GM23338 (cell line): ENCODE data around the gene RAB40C. TPM values are rescaled to one million over a fixed set of nuclear protein-coding genes. Genes with fewer than 3 reads are reported as not detected.

Experiments
- ATAC-seq: fragments of 200-7000 bp; cut with Tn5 transposase; 3 replicates; pipeline ENCODE4 v1.9.1; 2020
- DNase-seq: peaks from one replicate; pipeline ENCODE4 v3.0.0-alpha.2; 2015; ENCODE audit warnings: low spot score
- H2AFZ ChIP-seq: fragments of 200-600 bp; sonication (generic); 2 replicates; pipeline ENCODE4 v1.8.0; 2016; ENCODE audit warnings: antibody characterized with exemption, mild to moderate bottlenecking, moderate library complexity
- H3F3A ChIP-seq: fragments of 200-600 bp; sonication (generic); replicated peaks from 2 replicates; pipeline ENCODE4 v1.8.0; 2017; ENCODE audit warnings: antibody characterized with exemption, mixed run types, low read depth
- H3K27ac ChIP-seq: fragments of 200-600 bp; sonication (generic); 2 replicates; pipeline ENCODE4 v1.6.1; 2016; ENCODE audit warnings: low read depth
- H3K27me3 ChIP-seq: fragments of 200-600 bp; sonication (generic); 2 replicates; pipeline ENCODE4 v1.8.0; 2016; ENCODE audit warnings: mild to moderate bottlenecking, mixed run types, moderate library complexity; ENCODE audit not compliant: insufficient read depth
- H3K36me3 ChIP-seq: fragments of 200-600 bp; sonication (generic); 2 replicates; pipeline ENCODE4 v1.8.0; 2016; ENCODE audit warnings: mild to moderate bottlenecking; ENCODE audit not compliant: insufficient read depth
- H3K4me1 ChIP-seq: fragments of 200-600 bp; sonication (generic); 2 replicates; pipeline ENCODE4 v1.8.0; 2016; ENCODE audit warnings: mild to moderate bottlenecking, moderate library complexity; ENCODE audit not compliant: insufficient read depth
- H3K4me2 ChIP-seq: fragments of 200-600 bp; sonication (generic); 2 replicates; pipeline ENCODE4 v1.7.1; 2017; ENCODE audit warnings: mixed run types
- H3K4me3 ChIP-seq: fragments of 200-600 bp; sonication (generic); 2 replicates; pipeline ENCODE4 v1.6.1; 2016; ENCODE audit warnings: mixed run types
- H3K79me2 ChIP-seq: fragments of 200-600 bp; sonication (generic); replicated peaks from 2 replicates; pipeline ENCODE4 v1.8.0; 2017; ENCODE audit warnings: mild to moderate bottlenecking; ENCODE audit not compliant: insufficient read depth
- H3K9me2 ChIP-seq: fragments of 200-600 bp; sonication (generic); 2 replicates; pipeline ENCODE4 v1.8.0; 2017; ENCODE audit not compliant: insufficient read depth
- H4K20me1 ChIP-seq: fragments of 200-600 bp; sonication (generic); replicated peaks from 2 replicates; pipeline ENCODE4 v1.8.0; 2017; ENCODE audit warnings: mild to moderate bottlenecking; ENCODE audit not compliant: insufficient read depth
- H3K27ac Mint-ChIP-seq: 2 replicates; pipeline ENCODE4 v1.8.0; 2020; ENCODE audit warnings: inconsistent platforms, mild to moderate bottlenecking, moderate library complexity, mixed read lengths
- H3K27me3 Mint-ChIP-seq: 3 replicates; pipeline ENCODE4 v1.8.0; 2022; ENCODE audit warnings: low read depth, mild to moderate bottlenecking, moderate library complexity, mixed read lengths, inconsistent platforms; ENCODE audit not compliant: insufficient read depth, poor library complexity
- H3K36me3 Mint-ChIP-seq: 3 replicates; pipeline ENCODE4 v1.8.0; 2021; ENCODE audit warnings: low read depth, mild to moderate bottlenecking, inconsistent platforms, moderate library complexity, mixed read lengths
- H3K4me1 Mint-ChIP-seq: 3 replicates; pipeline ENCODE4 v1.8.0; 2020; ENCODE audit warnings: mild to moderate bottlenecking, inconsistent platforms, mixed read lengths
- H3K4me3 Mint-ChIP-seq: 3 replicates; pipeline ENCODE4 v1.8.0; 2021; ENCODE audit warnings: moderate library complexity, mild to moderate bottlenecking, inconsistent platforms, mixed read lengths
- H3K9me3 Mint-ChIP-seq: 3 replicates; pipeline ENCODE4 v1.8.0; 2020; ENCODE audit warnings: moderate library complexity, mild to moderate bottlenecking, inconsistent platforms, mixed read lengths
- CREB1 ChIP-seq: fragments of 250-450 bp; sonication (Bioruptor Pico); IDR thresholded peaks from 2 replicates; pipeline ENCODE4 v1.5.0; 2020; ENCODE audit warnings: low read depth, mild to moderate bottlenecking, moderate library complexity
- EZH2 ChIP-seq: fragments of 200-600 bp; sonication (generic); IDR thresholded peaks from one replicate; pipeline ENCODE4 v1.8.0; 2017; ENCODE audit warnings: antibody characterized with exemption, mild to moderate bottlenecking, low read depth; ENCODE audit not compliant: unreplicated experiment
- EZH2phosphoT487 ChIP-seq: fragments of 200-600 bp; sonication (generic); IDR thresholded peaks from one replicate; pipeline ENCODE4 v1.8.1; 2018; ENCODE audit warnings: antibody characterized with exemption; ENCODE audit not compliant: unreplicated experiment
- JUNB ChIP-seq: IDR thresholded peaks from one replicate; pipeline ENCODE4 v1.6.1; 2016; ENCODE audit warnings: antibody characterized with exemption; ENCODE audit not compliant: unreplicated experiment
- NANOG ChIP-seq: IDR thresholded peaks from 2 replicates; pipeline ENCODE4 v1.6.1; 2016; ENCODE audit warnings: antibody characterized with exemption, borderline replicate concordance
- POLR2AphosphoS5 ChIP-seq: IDR thresholded peaks from 2 replicates; pipeline ENCODE4 v1.6.1; 2016; ENCODE audit warnings: antibody characterized with exemption, low read depth
- STAT1 ChIP-seq: IDR thresholded peaks from one replicate; pipeline ENCODE4 v1.6.1; 2016; ENCODE audit warnings: antibody characterized with exemption; ENCODE audit not compliant: unreplicated experiment
- ZNF114 ChIP-seq: fragments of 250-450 bp; sonication (Bioruptor Pico); IDR thresholded peaks from 2 replicates; pipeline ENCODE4 v1.5.0; 2020; ENCODE audit warnings: mild to moderate bottlenecking, moderate library complexity
- ZNF331 ChIP-seq: fragments of 250-450 bp; sonication (Bioruptor Pico); IDR thresholded peaks from 2 replicates; pipeline ENCODE4 v1.5.0; 2020; ENCODE audit warnings: low read depth, mild to moderate bottlenecking, moderate library complexity
- polyA plus RNA-seq: library from polyadenylated mRNA; unstranded; fragments of >200 nt; fragmentation: Nextera tagmentation; extraction: Ambion mirVana; gene quantifications from 2 replicates; pipeline ENCODE4 v1.2.1, GENCODE V29; 2016
- total RNA-seq: library from RNA; depleted of rRNA; stranded (reverse); fragments of >200 nt; shearing (Covaris generic); gene quantifications from 2 replicates; pipeline ENCODE4 v1.2.3, GENCODE V29; 2014
- TF ChIP-seq, protein P1 (sequence below): fragments of 250-450 bp; sonication (Bioruptor Pico); IDR thresholded peaks from 2 replicates; pipeline ENCODE4 v1.5.0; 2020; ENCODE audit warnings: mild to moderate bottlenecking, moderate library complexity
- TF ChIP-seq, protein P2 (sequence below), 2 experiments: fragments of 200-600 bp in 1 of 2; sonication (generic) in 1 of 2; conservative IDR thresholded peaks; 2 replicates each; pipeline versions ENCODE4 v1.5.1 to v1.6.1; 2016 to 2017; ENCODE audit warnings: antibody characterized with exemption in 2 of 2, low read depth in 2 of 2, mild to moderate bottlenecking in 2 of 2, moderate library complexity in 1 of 2
- TF ChIP-seq, protein P3 (sequence below): IDR thresholded peaks from 2 replicates; pipeline ENCODE4 v1.6.1; 2016; ENCODE audit warnings: antibody characterized with exemption
- TF ChIP-seq, protein P4 (sequence below): IDR thresholded peaks from one replicate; pipeline ENCODE4 v1.6.1; 2018; ENCODE audit warnings: antibody characterized with exemption; ENCODE audit not compliant: unreplicated experiment

Gene RAB40C
- total and polyA plus RNA-seq, 2 experiments from 2014 or later, result 11.2 to 24.6 TPM

DNA sequence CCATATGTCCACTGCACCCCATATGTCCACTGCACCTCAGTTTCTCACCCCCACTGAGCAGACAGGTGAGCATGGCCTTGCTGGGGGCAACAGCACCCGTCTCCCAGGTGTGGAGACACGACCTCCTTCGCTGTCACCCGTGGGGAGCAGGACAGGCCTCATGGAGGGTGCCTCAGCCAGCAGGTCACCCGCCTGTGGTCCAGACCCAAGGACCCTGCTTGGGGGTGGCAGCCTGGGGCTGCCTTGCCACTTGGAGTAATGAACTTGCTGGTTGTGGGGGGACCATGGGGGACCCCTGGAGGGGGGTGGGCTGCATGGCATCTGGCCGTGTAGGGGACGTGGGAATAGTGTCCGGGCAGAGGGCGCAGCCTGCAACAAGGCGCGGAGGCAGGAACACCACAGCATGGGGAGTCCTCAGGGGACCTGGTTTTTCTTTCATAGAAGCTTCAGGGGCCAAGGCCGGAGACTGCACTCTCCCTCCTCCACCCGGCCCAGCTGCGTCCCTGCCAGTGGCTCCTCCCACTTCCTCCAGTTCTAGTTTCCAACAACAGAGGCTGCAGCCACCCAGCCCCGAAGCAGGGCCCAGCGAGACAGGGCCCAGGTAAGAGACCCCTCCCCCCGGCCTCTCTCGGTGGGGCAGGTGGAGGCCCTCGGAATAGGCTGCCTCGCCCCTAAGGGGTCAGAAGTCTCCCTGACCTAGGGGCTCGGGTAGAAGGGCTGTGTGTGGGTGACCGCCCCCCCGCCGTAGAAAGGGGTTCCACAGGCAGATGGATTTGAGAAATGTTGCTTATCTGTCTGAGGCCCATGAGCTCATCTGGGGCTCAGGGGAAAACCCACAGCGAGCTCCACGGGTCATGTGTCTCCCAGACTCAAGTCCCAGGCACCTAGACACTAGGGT lies 23.1 kb upstream of the RAB40C start, which contains the start of gene NHLRC4:
Gene NHLRC4, plus strand, starts transcription at position 531 of the 898 bp plus-strand sequence. CDS start 1,043 bp downstream, outside the sequence.
- ATAC-seq (peak; percentile 62), DNase-seq (peak; percentile 84)
- H3K4me3 ChIP-seq, result no peak within 1 kb of the TSS
- H3K9me2 ChIP-seq, result no peaks in the 10 kb centered on the region
- H4K20me1 ChIP-seq, result no peaks in the 10 kb centered on the region
- peak within 1 kb of the TSS; percentile 78; the same call in 1 of the 2 replicates for H2AFZ ChIP-seq
- Mint-ChIP-seq H3K4me3 (0 out of 3 replicates have a peak within 1 kb of the TSS, but pooled peaks have one; percentile 19), H3K36me3 (no peaks in the 10 kb centered on the region; the same call in 2 of the 3 replicates), H3K27me3 (peaks cover 7% of the 10 kb centered on the region), H3K9me3 (no peaks in the 10 kb centered on the region), H3K4me1 (peaks cover 6% of the 10 kb centered on the region; the same call in 2 of the 3 replicates), H3K27ac (no peak within 1 kb of the TSS)
- no peaks in the 10 kb centered on the region for H3K36me3 ChIP-seq
- H3K27ac ChIP-seq, result no peak within 1 kb of the TSS
- H3K4me1 ChIP-seq, result peaks cover 17% of the 10 kb centered on the region
- TF ChIP-seq EZH2phosphoT487 (no peak), EZH2 (no peak), NANOG (no peak), STAT1 (no peak), CREB1 (no peak), JUNB (no peak), ZNF331 (CRISPR knock-in tag) (no peak), ZNF114 (CRISPR knock-in tag) (no peak), POLR2AphosphoS5 (no peak)
- TF ChIP-seq, protein P1, sequence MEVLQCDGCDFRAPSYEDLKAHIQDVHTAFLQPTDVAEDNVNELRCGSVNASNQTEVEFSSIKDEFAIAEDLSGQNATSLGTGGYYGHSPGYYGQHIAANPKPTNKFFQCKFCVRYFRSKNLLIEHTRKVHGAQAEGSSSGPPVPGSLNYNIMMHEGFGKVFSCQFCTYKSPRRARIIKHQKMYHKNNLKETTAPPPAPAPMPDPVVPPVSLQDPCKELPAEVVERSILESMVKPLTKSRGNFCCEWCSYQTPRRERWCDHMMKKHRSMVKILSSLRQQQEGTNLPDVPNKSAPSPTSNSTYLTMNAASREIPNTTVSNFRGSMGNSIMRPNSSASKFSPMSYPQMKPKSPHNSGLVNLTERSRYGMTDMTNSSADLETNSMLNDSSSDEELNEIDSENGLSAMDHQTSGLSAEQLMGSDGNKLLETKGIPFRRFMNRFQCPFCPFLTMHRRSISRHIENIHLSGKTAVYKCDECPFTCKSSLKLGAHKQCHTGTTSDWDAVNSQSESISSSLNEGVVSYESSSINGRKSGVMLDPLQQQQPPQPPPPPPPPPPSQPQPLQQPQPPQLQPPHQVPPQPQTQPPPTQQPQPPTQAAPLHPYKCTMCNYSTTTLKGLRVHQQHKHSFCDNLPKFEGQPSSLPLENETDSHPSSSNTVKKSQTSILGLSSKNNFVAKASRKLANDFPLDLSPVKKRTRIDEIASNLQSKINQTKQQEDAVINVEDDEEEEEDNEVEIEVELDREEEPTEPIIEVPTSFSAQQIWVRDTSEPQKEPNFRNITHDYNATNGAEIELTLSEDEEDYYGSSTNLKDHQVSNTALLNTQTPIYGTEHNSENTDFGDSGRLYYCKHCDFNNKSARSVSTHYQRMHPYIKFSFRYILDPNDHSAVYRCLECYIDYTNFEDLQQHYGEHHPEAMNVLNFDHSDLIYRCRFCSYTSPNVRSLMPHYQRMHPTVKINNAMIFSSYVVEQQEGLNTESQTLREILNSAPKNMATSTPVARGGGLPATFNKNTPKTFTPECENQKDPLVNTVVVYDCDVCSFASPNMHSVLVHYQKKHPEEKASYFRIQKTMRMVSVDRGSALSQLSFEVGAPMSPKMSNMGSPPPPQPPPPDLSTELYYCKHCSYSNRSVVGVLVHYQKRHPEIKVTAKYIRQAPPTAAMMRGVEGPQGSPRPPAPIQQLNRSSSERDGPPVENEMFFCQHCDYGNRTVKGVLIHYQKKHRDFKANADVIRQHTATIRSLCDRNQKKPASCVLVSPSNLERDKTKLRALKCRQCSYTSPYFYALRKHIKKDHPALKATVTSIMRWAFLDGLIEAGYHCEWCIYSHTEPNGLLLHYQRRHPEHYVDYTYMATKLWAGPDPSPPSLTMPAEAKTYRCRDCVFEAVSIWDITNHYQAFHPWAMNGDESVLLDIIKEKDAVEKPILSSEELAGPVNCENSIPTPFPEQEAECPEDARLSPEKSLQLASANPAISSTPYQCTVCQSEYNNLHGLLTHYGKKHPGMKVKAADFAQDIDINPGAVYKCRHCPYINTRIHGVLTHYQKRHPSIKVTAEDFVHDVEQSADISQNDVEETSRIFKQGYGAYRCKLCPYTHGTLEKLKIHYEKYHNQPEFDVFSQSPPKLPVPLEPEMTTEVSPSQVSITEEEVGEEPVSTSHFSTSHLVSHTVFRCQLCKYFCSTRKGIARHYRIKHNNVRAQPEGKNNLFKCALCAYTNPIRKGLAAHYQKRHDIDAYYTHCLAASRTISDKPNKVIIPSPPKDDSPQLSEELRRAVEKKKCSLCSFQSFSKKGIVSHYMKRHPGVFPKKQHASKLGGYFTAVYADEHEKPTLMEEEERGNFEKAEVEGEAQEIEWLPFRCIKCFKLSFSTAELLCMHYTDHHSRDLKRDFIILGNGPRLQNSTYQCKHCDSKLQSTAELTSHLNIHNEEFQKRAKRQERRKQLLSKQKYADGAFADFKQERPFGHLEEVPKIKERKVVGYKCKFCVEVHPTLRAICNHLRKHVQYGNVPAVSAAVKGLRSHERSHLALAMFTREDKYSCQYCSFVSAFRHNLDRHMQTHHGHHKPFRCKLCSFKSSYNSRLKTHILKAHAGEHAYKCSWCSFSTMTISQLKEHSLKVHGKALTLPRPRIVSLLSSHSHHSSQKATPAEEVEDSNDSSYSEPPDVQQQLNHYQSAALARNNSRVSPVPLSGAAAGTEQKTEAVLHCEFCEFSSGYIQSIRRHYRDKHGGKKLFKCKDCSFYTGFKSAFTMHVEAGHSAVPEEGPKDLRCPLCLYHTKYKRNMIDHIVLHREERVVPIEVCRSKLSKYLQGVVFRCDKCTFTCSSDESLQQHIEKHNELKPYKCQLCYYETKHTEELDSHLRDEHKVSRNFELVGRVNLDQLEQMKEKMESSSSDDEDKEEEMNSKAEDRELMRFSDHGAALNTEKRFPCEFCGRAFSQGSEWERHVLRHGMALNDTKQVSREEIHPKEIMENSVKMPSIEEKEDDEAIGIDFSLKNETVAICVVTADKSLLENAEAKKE (CRISPR knock-in tag), result no peak
- TF ChIP-seq, protein P2, sequence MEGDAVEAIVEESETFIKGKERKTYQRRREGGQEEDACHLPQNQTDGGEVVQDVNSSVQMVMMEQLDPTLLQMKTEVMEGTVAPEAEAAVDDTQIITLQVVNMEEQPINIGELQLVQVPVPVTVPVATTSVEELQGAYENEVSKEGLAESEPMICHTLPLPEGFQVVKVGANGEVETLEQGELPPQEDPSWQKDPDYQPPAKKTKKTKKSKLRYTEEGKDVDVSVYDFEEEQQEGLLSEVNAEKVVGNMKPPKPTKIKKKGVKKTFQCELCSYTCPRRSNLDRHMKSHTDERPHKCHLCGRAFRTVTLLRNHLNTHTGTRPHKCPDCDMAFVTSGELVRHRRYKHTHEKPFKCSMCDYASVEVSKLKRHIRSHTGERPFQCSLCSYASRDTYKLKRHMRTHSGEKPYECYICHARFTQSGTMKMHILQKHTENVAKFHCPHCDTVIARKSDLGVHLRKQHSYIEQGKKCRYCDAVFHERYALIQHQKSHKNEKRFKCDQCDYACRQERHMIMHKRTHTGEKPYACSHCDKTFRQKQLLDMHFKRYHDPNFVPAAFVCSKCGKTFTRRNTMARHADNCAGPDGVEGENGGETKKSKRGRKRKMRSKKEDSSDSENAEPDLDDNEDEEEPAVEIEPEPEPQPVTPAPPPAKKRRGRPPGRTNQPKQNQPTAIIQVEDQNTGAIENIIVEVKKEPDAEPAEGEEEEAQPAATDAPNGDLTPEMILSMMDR (conservative IDR thresholded peaks at IDR 0.05; ENCODE audit: low read depth in 2 of 2), result no peak
- TF ChIP-seq, protein P3, sequence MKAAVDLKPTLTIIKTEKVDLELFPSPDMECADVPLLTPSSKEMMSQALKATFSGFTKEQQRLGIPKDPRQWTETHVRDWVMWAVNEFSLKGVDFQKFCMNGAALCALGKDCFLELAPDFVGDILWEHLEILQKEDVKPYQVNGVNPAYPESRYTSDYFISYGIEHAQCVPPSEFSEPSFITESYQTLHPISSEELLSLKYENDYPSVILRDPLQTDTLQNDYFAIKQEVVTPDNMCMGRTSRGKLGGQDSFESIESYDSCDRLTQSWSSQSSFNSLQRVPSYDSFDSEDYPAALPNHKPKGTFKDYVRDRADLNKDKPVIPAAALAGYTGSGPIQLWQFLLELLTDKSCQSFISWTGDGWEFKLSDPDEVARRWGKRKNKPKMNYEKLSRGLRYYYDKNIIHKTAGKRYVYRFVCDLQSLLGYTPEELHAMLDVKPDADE, result no peak
- TF ChIP-seq, protein P4, sequence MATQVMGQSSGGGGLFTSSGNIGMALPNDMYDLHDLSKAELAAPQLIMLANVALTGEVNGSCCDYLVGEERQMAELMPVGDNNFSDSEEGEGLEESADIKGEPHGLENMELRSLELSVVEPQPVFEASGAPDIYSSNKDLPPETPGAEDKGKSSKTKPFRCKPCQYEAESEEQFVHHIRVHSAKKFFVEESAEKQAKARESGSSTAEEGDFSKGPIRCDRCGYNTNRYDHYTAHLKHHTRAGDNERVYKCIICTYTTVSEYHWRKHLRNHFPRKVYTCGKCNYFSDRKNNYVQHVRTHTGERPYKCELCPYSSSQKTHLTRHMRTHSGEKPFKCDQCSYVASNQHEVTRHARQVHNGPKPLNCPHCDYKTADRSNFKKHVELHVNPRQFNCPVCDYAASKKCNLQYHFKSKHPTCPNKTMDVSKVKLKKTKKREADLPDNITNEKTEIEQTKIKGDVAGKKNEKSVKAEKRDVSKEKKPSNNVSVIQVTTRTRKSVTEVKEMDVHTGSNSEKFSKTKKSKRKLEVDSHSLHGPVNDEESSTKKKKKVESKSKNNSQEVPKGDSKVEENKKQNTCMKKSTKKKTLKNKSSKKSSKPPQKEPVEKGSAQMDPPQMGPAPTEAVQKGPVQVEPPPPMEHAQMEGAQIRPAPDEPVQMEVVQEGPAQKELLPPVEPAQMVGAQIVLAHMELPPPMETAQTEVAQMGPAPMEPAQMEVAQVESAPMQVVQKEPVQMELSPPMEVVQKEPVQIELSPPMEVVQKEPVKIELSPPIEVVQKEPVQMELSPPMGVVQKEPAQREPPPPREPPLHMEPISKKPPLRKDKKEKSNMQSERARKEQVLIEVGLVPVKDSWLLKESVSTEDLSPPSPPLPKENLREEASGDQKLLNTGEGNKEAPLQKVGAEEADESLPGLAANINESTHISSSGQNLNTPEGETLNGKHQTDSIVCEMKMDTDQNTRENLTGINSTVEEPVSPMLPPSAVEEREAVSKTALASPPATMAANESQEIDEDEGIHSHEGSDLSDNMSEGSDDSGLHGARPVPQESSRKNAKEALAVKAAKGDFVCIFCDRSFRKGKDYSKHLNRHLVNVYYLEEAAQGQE, result no peak
- peaks cover 8% of the 10 kb centered on the region for H3K79me2 ChIP-seq
- peaks cover 1% of the 10 kb centered on the region; the same call in 1 of the 2 replicates for H3K27me3 ChIP-seq
- H3K4me2 ChIP-seq, result peak within 1 kb of the TSS; percentile 48; the same call in 1 of the 2 replicates
- H3F3A ChIP-seq, result 0 out of 2 replicates have a peak, but pooled peaks cover 11% of the 10 kb centered on the region
